RWPE1 (cell line): ENCODE results near the gene RGMB.

Experiments used
- CTCF ChIA-PET: fragments of 350-600 bp; sonication (Branson Sonifier 250); formaldehyde crosslinking; extraction: SDS; loops from one replicate; lab custom pipeline; 2021; lab: Yijun Ruan, JAX
- POLR2A ChIA-PET: fragments of 400-600 bp; formaldehyde crosslinking; extraction: SDS; loops from one replicate; lab custom pipeline; 2020; ENCODE audit warnings: antibody characterized with exemption; ENCODE audit not compliant: low non-redundant PET; lab: Yijun Ruan, JAX
- DNase-seq: peaks from one replicate; pipeline ENCODE4 v3.0.0; 2012; ENCODE audit warnings: low spot score
- H3K27ac ChIP-seq: fragments of 450-650 bp; 2 replicates; pipeline ENCODE4 v1.5.1; 2017
- TF ChIP-seq, protein P1 (sequence below): fragments of 450-650 bp; conservative IDR thresholded peaks from 2 replicates; pipeline ENCODE4 v1.5.1; 2017; ENCODE audit warnings: low read depth, mild to moderate bottlenecking

RGMB gene

DNA sequence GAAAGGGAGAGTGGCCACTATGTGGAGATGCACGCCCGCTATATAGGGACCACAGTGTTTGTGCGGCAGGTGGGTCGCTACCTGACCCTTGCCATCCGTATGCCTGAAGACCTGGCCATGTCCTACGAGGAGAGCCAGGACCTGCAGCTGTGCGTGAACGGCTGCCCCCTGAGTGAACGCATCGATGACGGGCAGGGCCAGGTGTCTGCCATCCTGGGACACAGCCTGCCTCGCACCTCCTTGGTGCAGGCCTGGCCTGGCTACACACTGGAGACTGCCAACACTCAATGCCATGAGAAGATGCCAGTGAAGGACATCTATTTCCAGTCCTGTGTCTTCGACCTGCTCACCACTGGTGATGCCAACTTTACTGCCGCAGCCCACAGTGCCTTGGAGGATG lies 19.8 kb downstream of the RGMB start:
- no peak overlapping the region for H3K27ac ChIP-seq
- TF ChIP-seq, protein P1, sequence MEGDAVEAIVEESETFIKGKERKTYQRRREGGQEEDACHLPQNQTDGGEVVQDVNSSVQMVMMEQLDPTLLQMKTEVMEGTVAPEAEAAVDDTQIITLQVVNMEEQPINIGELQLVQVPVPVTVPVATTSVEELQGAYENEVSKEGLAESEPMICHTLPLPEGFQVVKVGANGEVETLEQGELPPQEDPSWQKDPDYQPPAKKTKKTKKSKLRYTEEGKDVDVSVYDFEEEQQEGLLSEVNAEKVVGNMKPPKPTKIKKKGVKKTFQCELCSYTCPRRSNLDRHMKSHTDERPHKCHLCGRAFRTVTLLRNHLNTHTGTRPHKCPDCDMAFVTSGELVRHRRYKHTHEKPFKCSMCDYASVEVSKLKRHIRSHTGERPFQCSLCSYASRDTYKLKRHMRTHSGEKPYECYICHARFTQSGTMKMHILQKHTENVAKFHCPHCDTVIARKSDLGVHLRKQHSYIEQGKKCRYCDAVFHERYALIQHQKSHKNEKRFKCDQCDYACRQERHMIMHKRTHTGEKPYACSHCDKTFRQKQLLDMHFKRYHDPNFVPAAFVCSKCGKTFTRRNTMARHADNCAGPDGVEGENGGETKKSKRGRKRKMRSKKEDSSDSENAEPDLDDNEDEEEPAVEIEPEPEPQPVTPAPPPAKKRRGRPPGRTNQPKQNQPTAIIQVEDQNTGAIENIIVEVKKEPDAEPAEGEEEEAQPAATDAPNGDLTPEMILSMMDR: no peak
- ChIA-PET POLR2A (no interaction called here), CTCF (interaction anchor here (0.7 to 2.0 kb wide), 2 partner anchors 25 to 499 kb away, joined by 4 to 8 read pairs; no protein-coding TSS in a partner anchor)
- DNase-seq: no peak

DNA sequence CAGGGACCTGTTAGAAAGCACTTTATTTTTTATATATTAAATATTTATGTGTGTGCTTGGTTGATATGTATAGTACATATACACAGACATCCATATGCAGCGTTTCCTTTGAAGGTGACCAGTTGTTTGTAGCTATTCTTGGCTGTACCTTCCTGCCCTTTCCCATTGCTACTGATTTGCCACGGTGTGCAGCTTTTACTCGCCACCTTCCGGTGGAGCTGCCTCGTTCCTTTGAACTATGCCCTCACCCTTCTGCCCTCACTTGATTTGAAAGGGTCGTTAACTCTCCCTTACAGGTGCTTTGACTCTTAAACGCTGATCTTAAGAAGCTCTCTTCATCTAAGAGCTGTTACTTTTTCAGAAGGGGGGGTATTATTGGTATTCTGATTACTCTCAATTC lies 20.5 kb downstream of the RGMB start:
- TF ChIP-seq, protein P1: no peak
- POLR2A ChIA-PET: no interaction called here
- DNase-seq: no peak
- CTCF ChIA-PET: interaction anchor here (2.0 kb wide), 1 partner anchor 26 kb away, joined by 4 read pairs; no protein-coding TSS in a partner anchor
- no peak overlapping the region for H3K27ac ChIP-seq

- POLR2A ChIA-PET: no interaction called here
- no peak for DNase-seq
- CTCF ChIA-PET: interaction anchor here (0.6 to 2.0 kb wide), 2 partner anchors 26 to 211 kb away, joined by 3 to 4 read pairs; no protein-coding TSS in a partner anchor
These were observed 21.1 kb downstream of the RGMB start for GRCh38 chr5:98794414-98795080.

GRCh38 chr5:98795243-98795642 lies 21.8 kb downstream of the RGMB start:
- DNase-seq: no peak
- ChIA-PET CTCF (interaction anchor here (0.6 to 2.9 kb wide), 9 partner anchors 8 to 1870 kb away, joined by 3 to 19 read pairs (median 4); no protein-coding TSS in a partner anchor), POLR2A (no interaction called here)
- TF ChIP-seq, protein P1: no peak
- no peak overlapping the region for H3K27ac ChIP-seq

More at GRCh38 chr5:98794414-98795080, 21.1 kb downstream of the RGMB start:
- TF ChIP-seq, protein P1: no peak
- H3K27ac ChIP-seq: no peak overlapping the region

DNA sequence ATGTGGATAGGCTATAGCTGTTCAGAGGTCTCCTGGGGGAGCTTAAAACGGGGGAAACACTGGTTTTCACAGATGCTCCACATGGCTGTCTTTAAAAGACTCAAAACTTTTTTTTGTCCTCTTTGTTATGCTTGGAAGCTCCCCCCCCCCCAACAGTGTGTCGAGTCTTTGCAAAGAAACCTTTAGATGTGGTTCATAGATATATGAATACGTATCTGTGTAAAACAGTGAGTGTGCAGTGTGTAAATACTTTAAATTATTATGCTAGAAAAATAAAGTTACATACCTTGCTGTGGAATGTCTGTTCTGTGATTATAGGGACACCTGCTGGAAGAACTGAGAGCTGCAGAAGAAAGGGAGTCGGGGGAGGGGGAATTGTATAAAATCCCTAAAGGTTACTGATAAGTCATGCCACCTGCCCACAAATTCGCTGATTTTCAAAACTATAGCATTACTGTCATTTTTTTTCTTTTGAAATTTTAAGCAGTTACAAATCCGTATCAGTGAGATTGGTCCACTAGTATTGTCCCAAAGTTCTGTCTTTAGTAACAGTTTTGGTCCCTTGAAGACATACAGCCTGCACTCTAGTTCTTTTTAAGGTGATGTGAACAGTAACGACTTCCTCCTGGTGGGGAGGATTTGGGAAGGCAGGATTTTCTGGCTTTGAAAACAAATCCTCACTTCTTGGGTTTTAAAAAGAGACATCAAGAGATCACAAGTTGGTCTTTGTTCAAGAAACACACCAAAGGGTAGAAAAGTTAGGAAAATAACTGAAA lies 22.9 kb downstream of the RGMB start:
- ChIA-PET POLR2A (interaction anchor here (0.8 kb wide), 1 partner anchor 1372 kb away, joined by 6 read pairs; no protein-coding TSS in a partner anchor), CTCF (interaction anchor here (0.5 to 2.9 kb wide), 21 partner anchors 9 to 1566 kb away, joined by 3 to 19 read pairs (median 4); no protein-coding TSS in a partner anchor)
- DNase-seq: peak; percentile 88
- H3K27ac ChIP-seq: no peak overlapping the region
- TF ChIP-seq, protein P1: peak; percentile 93

GRCh38 chr5:98798371-98798770 lies 24.9 kb downstream of the RGMB start:
- TF ChIP-seq, protein P1: no peak
- H3K27ac ChIP-seq: no peak overlapping the region
- ChIA-PET CTCF (no interaction called here), POLR2A (no interaction called here)
- DNase-seq: no peak
